Measurements from ENCODE around the gene MEP1B. TPM values are rescaled to one million over a fixed set of nuclear protein-coding genes. Genes with fewer than 3 reads are reported as not detected.
"Not testable (repeated sequence)": the region's sequence is repeated elsewhere in the genome, so short reads cannot be mapped to it uniquely, and the experiment has no call there.

The MEP1B gene
- polyA plus RNA-seq: 100 to 1,000 TPM in 1 of 4 donors, 10 to 100 TPM in 2, under 1 TPM in 1; 0.47 to 102 (median 57.2) TPM
- long read RNA-seq, donor 1: 0 reads
- long read RNA-seq, donor 2: 0 reads
- long read RNA-seq, donor 3: 0 reads
- long read RNA-seq, donor 4: 0 reads
- long read RNA-seq, donor 5: 0 reads
- long read RNA-seq, donor 6: 0 reads
- long read RNA-seq, donor 7: 0 reads
- long read RNA-seq, donor 8: 0 reads
- long read RNA-seq, donor 9: 0 reads
- long read RNA-seq, donor 10: 0 reads

DNA sequence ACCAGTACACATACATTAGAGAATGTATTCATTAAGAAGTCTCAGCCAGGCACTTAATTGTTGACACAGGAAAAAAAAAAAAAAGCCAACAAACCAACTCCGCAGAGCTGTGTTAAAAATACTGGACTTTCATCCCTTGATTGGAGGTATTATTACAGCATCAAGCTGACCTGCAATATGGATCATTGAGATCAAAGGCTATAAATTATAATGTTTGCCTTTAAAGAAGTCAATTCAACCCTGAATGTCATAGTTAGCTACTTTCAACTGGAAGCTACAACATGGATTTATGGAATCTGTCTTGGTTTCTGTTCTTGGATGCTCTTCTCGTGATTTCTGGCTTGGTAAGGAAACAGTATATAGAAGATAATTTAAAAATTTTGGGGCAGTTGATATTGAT, at the start of gene MEP1B:
MEP1B (plus strand) TSS at position 250 of the 400 bp plus-strand sequence; CDS start at position 282, 32 bp downstream.
- Histone ChIP-seq H3K4me3 (ENCODE audit: low read depth in 1 of 3, low read length in 3 of 3) (peak within 1 kb of the TSS in 1 of 3 donors; percentile 53), H3K4me1 (ENCODE audit: control insufficient read depth in 3 of 3, insufficient read depth in 2 of 3, low read depth in 1 of 3, low read length in 2 of 3) (no peaks in the 10 kb centered on the region), H3K27me3 (ENCODE audit: control insufficient read depth in 3 of 3, insufficient read depth in 3 of 3, low read length in 3 of 3) (no peaks in the 10 kb centered on the region), H3K27ac (ENCODE audit: low read depth in 1 of 3, low read length in 2 of 3) (peak within 1 kb of the TSS in 1 of 3 donors; percentile 71), H3K9me3 (ENCODE audit: control insufficient read depth in 2 of 2, insufficient read depth in 1 of 2, low read depth in 1 of 2, low read length in 1 of 2) (peaks cover 0 to 3% of the 10 kb centered on the region in 2 donors), H3K36me3 (ENCODE audit: control insufficient read depth in 3 of 3, insufficient read depth in 2 of 3, low read depth in 1 of 3, low read length in 3 of 3) (peaks cover 0 to 6% (median 0%) of the 10 kb centered on the region in 3 donors)
- WGBS, 3 donors: 11 to 60% (median 29%) methylated on average over 2 of the region's 2 CpGs
- DNase-seq: peak; percentile 51 to 91
- FAIRE-seq: peak; percentile 71

DNA sequence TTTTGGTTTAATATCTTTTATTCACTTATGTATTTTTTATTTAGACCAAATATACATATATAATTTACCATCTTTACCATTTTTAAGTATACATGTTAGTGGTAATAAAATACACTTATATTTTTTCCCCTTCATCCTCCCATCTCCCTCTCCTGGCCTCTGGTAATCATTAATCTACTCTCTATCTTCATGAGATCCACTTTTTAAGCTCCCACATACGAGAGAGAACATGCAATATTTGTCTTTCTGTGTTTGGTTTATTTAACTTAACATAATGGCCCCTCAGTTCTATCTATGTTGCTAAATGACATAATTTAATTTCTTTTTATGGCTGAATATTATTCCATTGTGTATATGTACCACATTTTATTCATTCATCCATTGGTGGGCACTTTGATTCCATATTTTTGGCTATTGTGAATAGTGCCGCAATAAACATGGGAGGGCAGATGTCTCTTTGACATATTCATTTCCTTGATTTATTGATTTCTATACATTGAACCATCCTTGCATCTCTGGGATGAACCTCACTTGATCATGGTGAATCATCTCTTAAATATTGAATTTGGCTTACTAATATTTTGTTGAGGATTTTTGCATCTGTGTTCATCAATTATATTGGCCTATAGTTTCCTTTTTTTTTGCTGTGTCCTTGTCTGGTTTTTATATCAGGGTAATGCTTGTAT, 41.5 kb upstream of the MEP1B start:
- no peaks in the 10 kb centered on the region for H3K4me1 ChIP-seq (ENCODE audit: control insufficient read depth in 3 of 3, insufficient read depth in 2 of 3, low read depth in 1 of 3, low read length in 2 of 3)
- no peaks in the 10 kb centered on the region for H3K36me3 ChIP-seq (ENCODE audit: control insufficient read depth in 3 of 3, insufficient read depth in 2 of 3, low read depth in 1 of 3, low read length in 3 of 3)
- FAIRE-seq: no peak
- WGBS, 3 donors: 39 to 77% (median 53%) methylated on average over 2 of the region's 2 CpGs
- DNase-seq: no peak
- H3K4me3 ChIP-seq (ENCODE audit: low read depth in 1 of 3, low read length in 3 of 3): no peak overlapping the region
- H3K27ac ChIP-seq (ENCODE audit: low read depth in 1 of 3, low read length in 2 of 3): no peak overlapping the region
- H3K9me3 ChIP-seq (ENCODE audit: control insufficient read depth in 2 of 2, insufficient read depth in 1 of 2, low read depth in 1 of 2, low read length in 1 of 2): peaks cover 0 to 3% of the 10 kb centered on the region in 2 donors
- H3K27me3 ChIP-seq (ENCODE audit: control insufficient read depth in 3 of 3, insufficient read depth in 3 of 3, low read length in 3 of 3): no peaks in the 10 kb centered on the region

DNA sequence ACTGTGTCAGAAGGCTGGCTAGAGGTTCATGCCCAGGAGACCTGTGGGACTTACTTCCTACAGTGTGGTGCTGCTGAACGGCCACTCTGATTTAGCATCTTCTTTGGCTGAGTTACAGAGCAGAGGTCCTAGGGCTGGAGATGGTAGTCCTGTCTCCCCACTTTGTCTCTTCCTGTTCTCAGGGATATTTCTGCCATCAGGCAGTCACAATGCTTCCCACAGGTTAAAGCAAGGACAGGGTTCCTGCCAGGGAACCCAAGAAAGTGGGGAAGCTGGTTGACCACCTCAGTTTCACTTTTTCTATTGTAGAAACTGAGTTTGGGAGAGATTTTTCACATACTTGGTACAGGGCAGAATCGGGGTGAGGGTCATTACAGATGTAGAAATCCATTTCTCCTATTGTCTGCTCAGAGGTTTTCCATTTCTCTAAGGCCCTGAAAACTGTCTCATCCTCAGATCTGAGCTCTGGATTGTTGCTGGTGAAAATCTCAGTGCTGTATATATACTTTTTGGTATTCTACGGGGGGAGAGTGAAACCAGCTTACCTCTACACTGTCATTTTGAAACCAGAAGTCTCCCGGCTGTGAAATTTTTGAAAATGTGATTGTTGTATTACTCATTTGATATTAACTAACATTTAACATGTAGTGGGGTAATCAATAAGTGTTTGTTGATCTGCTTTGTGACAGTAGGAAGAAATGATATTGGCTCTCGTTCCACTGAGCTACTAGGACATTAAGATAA, 37.0 kb upstream of the MEP1B start:
- 77 to 84% (median 78%) methylated on average over 5 of the region's 5 CpGs for WGBS, 3 donors
- DNase-seq (no peak), FAIRE-seq (no peak)
- Histone ChIP-seq H3K36me3 (ENCODE audit: control insufficient read depth in 3 of 3, insufficient read depth in 2 of 3, low read depth in 1 of 3, low read length in 3 of 3) (no peaks in the 10 kb centered on the region), H3K27me3 (ENCODE audit: control insufficient read depth in 3 of 3, insufficient read depth in 3 of 3, low read length in 3 of 3) (no peaks in the 10 kb centered on the region), H3K27ac (ENCODE audit: low read depth in 1 of 3, low read length in 2 of 3) (no peak overlapping the region), H3K4me3 (ENCODE audit: low read depth in 1 of 3, low read length in 3 of 3) (no peak overlapping the region), H3K9me3 (ENCODE audit: control insufficient read depth in 2 of 2, insufficient read depth in 1 of 2, low read depth in 1 of 2, low read length in 1 of 2) (peaks cover 0 to 3% of the 10 kb centered on the region in 2 donors), H3K4me1 (ENCODE audit: control insufficient read depth in 3 of 3, insufficient read depth in 2 of 3, low read depth in 1 of 3, low read length in 2 of 3) (no peaks in the 10 kb centered on the region)

DNA sequence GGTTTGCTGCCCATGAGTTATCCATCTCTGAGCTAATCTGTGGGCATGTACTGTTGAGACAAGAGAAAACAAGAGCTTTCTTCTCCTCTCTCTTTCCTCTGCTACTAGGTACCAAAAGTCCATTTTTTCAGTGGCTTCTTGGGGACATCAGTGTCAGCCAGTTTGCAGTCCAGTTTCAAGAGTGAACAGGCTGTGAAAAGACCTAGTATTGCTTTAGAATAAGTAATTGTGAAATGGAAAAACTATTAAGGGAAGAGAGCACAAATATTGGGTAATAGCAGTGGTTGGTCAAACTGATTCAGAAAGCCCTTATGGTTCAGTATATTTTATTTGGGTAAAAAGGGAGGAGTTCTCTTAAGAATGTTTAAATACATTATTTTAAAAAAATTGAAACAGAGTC, 33.0 kb upstream of the MEP1B start:
- Histone ChIP-seq H3K9me3 (ENCODE audit: control insufficient read depth in 2 of 2, insufficient read depth in 1 of 2, low read depth in 1 of 2, low read length in 1 of 2) (no peaks in the 10 kb centered on the region), H3K27me3 (ENCODE audit: control insufficient read depth in 3 of 3, insufficient read depth in 3 of 3, low read length in 3 of 3) (no peaks in the 10 kb centered on the region), H3K4me3 (ENCODE audit: low read depth in 1 of 3, low read length in 3 of 3) (no peak overlapping the region), H3K27ac (ENCODE audit: low read depth in 1 of 3, low read length in 2 of 3) (no peak overlapping the region), H3K4me1 (ENCODE audit: control insufficient read depth in 3 of 3, insufficient read depth in 2 of 3, low read depth in 1 of 3, low read length in 2 of 3) (peaks cover 0 to 9% (median 2%) of the 10 kb centered on the region in 3 donors), H3K36me3 (ENCODE audit: control insufficient read depth in 3 of 3, insufficient read depth in 2 of 3, low read depth in 1 of 3, low read length in 3 of 3) (no peaks in the 10 kb centered on the region)
- no peak for FAIRE-seq
- no peak for DNase-seq

DNA sequence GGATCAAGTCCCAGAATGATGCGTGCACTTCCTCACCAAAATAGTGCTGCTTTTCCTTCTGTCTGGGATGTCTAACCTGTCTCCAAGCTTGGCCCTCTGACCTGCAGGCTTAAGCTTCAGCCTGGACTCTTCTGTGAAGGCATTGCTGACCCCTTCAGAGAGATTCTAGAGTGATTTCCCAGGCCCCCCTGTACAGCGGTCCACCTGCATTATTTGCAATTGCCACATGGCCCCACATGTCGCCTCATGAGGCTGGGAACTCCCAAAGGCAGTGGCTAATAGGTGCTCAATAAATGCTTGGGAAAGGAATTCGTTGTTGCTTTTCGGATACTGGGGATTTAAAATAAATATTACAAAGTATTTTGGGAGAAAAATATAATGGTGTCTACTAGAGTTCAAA, 32.3 kb upstream of the MEP1B start:
- Histone ChIP-seq H3K36me3 (ENCODE audit: control insufficient read depth in 3 of 3, insufficient read depth in 2 of 3, low read depth in 1 of 3, low read length in 3 of 3) (no peaks in the 10 kb centered on the region), H3K27ac (ENCODE audit: low read depth in 1 of 3, low read length in 2 of 3) (no peak overlapping the region), H3K4me1 (ENCODE audit: control insufficient read depth in 3 of 3, insufficient read depth in 2 of 3, low read depth in 1 of 3, low read length in 2 of 3) (peaks cover 0 to 9% (median 2%) of the 10 kb centered on the region in 3 donors), H3K9me3 (ENCODE audit: control insufficient read depth in 2 of 2, insufficient read depth in 1 of 2, low read depth in 1 of 2, low read length in 1 of 2) (no peaks in the 10 kb centered on the region), H3K27me3 (ENCODE audit: control insufficient read depth in 3 of 3, insufficient read depth in 3 of 3, low read length in 3 of 3) (no peaks in the 10 kb centered on the region), H3K4me3 (ENCODE audit: low read depth in 1 of 3, low read length in 3 of 3) (no peak overlapping the region)
- FAIRE-seq (no peak), DNase-seq (no peak)
- WGBS, 3 donors: 67 to 74% (median 73%) methylated on average over 5 of the region's 5 CpGs

DNA sequence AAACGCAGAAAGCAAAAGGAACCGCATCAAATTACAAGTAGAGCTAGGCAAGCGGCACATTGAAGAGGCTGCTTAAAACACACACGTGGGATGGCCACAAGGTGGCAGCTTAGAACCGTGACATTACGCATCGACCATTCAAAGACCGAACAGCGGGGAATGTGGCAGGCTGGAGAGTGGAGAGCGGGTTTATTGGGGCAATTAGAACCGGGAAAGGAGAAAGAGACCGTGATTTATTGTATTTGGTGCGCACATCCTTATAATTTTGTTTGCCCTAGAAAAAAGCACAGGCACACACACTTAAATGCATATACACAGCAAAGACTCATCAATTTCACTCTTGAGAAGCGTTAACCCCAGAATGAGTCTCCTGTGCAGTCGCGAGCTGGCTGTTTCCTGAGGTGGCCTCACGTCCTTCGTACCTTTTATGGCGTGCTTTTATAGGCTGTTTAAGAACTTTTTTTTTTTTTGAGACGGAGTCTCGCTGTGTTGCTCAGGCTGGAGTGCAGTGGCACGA, 31.7 kb upstream of the MEP1B start:
- Histone ChIP-seq H3K36me3 (ENCODE audit: control insufficient read depth in 3 of 3, insufficient read depth in 2 of 3, low read depth in 1 of 3, low read length in 3 of 3) (no peaks in the 10 kb centered on the region), H3K9me3 (ENCODE audit: control insufficient read depth in 2 of 2, insufficient read depth in 1 of 2, low read depth in 1 of 2, low read length in 1 of 2) (no peaks in the 10 kb centered on the region), H3K27ac (ENCODE audit: low read depth in 1 of 3, low read length in 2 of 3) (peak overlapping the region; percentile 26 to 71 (median 55)), H3K4me3 (ENCODE audit: low read depth in 1 of 3, low read length in 3 of 3) (peak overlapping the region in 2 of 3 donors; percentile 40), H3K27me3 (ENCODE audit: control insufficient read depth in 3 of 3, insufficient read depth in 3 of 3, low read length in 3 of 3) (no peaks in the 10 kb centered on the region), H3K4me1 (ENCODE audit: control insufficient read depth in 3 of 3, insufficient read depth in 2 of 3, low read depth in 1 of 3, low read length in 2 of 3) (peaks cover 0 to 9% (median 2%) of the 10 kb centered on the region in 3 donors)
- 2 to 4% (median 3%) methylated on average over 22 of the region's 22 CpGs for WGBS, 3 donors
- DNase-seq: peak; percentile 95 to 96
- no peak for FAIRE-seq

DNA sequence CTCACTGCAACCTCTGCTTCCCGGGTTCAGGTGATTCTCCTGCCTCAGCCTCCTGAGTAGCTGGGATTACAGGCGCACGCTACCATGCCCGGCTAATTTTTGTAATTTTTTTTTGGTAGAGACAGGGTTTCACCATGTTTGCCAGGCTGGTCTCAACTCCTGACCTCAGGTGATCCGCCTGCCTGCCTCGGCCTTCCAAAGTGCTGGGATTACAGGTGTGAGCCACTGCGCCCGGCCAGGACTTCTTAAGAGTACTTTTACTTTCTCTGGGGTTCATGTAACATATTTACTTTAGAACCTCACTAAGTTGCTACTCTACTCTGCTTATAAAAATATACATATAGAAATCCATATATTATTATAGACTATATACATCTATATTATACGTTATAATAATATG, 31.2 kb upstream of the MEP1B start:
- H3K9me3 ChIP-seq (ENCODE audit: control insufficient read depth in 2 of 2, insufficient read depth in 1 of 2, low read depth in 1 of 2, low read length in 1 of 2); FAIRE-seq; H3K36me3 ChIP-seq (ENCODE audit: control insufficient read depth in 3 of 3, insufficient read depth in 2 of 3, low read depth in 1 of 3, low read length in 3 of 3); H3K4me1 ChIP-seq (ENCODE audit: control insufficient read depth in 3 of 3, insufficient read depth in 2 of 3, low read depth in 1 of 3, low read length in 2 of 3); H3K27me3 ChIP-seq (ENCODE audit: control insufficient read depth in 3 of 3, insufficient read depth in 3 of 3, low read length in 3 of 3): not testable (repeated sequence)
- 13 to 62% (median 40%) methylated on average over 9 of the region's 9 CpGs for WGBS, 3 donors
- DNase-seq: peak; percentile 9 to 55
- Histone ChIP-seq H3K4me3 (ENCODE audit: low read depth in 1 of 3, low read length in 3 of 3) (peak overlapping the region in 1 of 3 donors; percentile 40), H3K27ac (ENCODE audit: low read depth in 1 of 3, low read length in 2 of 3) (peak overlapping the region; percentile 26 to 71 (median 55))

DNA sequence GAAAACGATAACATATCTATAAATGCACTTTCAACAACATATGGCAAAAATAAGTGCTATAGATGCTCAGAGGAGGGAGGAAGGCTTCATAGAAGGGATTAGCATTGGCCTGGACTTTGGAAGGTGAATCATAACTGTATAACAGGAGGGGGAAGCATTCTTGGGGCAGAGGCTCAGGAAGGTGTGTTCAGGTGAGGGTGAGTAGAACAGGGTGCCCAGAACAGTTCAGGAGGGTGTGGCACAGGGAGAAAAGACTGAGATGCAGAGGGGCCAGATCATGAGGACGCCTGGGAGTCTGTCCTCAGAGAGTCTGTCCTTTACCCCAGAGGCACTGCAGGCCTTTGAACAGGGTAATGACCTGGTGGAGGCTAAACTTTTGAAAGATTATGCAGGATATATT, 29.3 kb upstream of the MEP1B start:
- peaks cover 0 to 9% (median 2%) of the 10 kb centered on the region in 3 donors for H3K4me1 ChIP-seq (ENCODE audit: control insufficient read depth in 3 of 3, insufficient read depth in 2 of 3, low read depth in 1 of 3, low read length in 2 of 3)
- no peaks in the 10 kb centered on the region for H3K9me3 ChIP-seq (ENCODE audit: control insufficient read depth in 2 of 2, insufficient read depth in 1 of 2, low read depth in 1 of 2, low read length in 1 of 2)
- H3K36me3 ChIP-seq (ENCODE audit: control insufficient read depth in 3 of 3, insufficient read depth in 2 of 3, low read depth in 1 of 3, low read length in 3 of 3): no peaks in the 10 kb centered on the region
- DNase-seq (peak; percentile 93 to 99), FAIRE-seq (no peak)
- H3K27ac ChIP-seq (ENCODE audit: low read depth in 1 of 3, low read length in 2 of 3): peak overlapping the region in 2 of 3 donors; percentile 14 to 52
- no peak overlapping the region for H3K4me3 ChIP-seq (ENCODE audit: low read depth in 1 of 3, low read length in 3 of 3)
- WGBS, 3 donors: 19 to 44% (median 35%) methylated on average over 2 of the region's 2 CpGs
- H3K27me3 ChIP-seq (ENCODE audit: control insufficient read depth in 3 of 3, insufficient read depth in 3 of 3, low read length in 3 of 3): no peaks in the 10 kb centered on the region

Data from small intestine (tissue), 16 donors.